H9 (cell line): Measurements from ENCODE around the gene ITGB8. TPM values are rescaled to one million over a fixed set of nuclear protein-coding genes. Genes with fewer than 3 reads are reported as not detected.

Experiments used
- DNase-seq: peaks from one replicate; pipeline ENCODE4 v3.0.0-alpha.2; 2017
- H2AFZ ChIP-seq: one replicate; pipeline ENCODE4 v1.6.1; 2013; ENCODE audit warnings: mild to moderate bottlenecking, low read length, control low read depth, moderate library complexity
- H2AK5ac ChIP-seq: 2 replicates; pipeline ENCODE4 v1.6.1; 2013; ENCODE audit warnings: low read length, control low read depth, mixed read lengths; ENCODE audit not compliant: insufficient read length
- H2BK120ac ChIP-seq: one replicate; pipeline ENCODE4 v1.6.1; 2013; ENCODE audit warnings: low read depth, mild to moderate bottlenecking, low read length, control low read depth, inconsistent platforms; ENCODE audit not compliant: poor library complexity, severe bottlenecking
- H2BK12ac ChIP-seq: 2 replicates; pipeline ENCODE4 v1.6.1; 2013; ENCODE audit warnings: low read length, control low read depth, mixed read lengths, low read depth; ENCODE audit not compliant: insufficient read length
- H2BK15ac ChIP-seq: 2 replicates; pipeline ENCODE4 v1.6.1; 2013; ENCODE audit warnings: low read depth, low read length, control low read depth
- H2BK20ac ChIP-seq: one replicate; pipeline ENCODE4 v1.6.1; 2013; ENCODE audit warnings: low read depth, mild to moderate bottlenecking, low read length, control low read depth, inconsistent platforms; ENCODE audit not compliant: poor library complexity, severe bottlenecking
- H2BK5ac ChIP-seq: 2 replicates; pipeline ENCODE4 v1.6.1; 2013; ENCODE audit warnings: low read length, control low read depth, mixed read lengths; ENCODE audit not compliant: insufficient read length
- H3K14ac ChIP-seq: 2 replicates; pipeline ENCODE4 v1.6.1; 2013; ENCODE audit warnings: low read length, control low read depth; ENCODE audit not compliant: insufficient read depth
- H3K18ac ChIP-seq: 2 replicates; pipeline ENCODE4 v1.6.1; 2013; ENCODE audit warnings: low read depth, mild to moderate bottlenecking, mixed read lengths, low read length, control low read depth; ENCODE audit not compliant: insufficient read length
- H3K23ac ChIP-seq: 2 replicates; pipeline ENCODE4 v1.6.1; 2013; ENCODE audit warnings: low read length, control low read depth, mixed read lengths, low read depth; ENCODE audit not compliant: insufficient read length
- H3K23me2 ChIP-seq: 2 replicates; pipeline ENCODE4 v1.6.1; 2013; ENCODE audit warnings: low read depth, mild to moderate bottlenecking, mixed read lengths, low read length, control low read depth; ENCODE audit not compliant: insufficient read length, poor library complexity, severe bottlenecking
- H3K27ac ChIP-seq: 2 replicates; pipeline ENCODE4 v1.5.1; 2013; ENCODE audit warnings: low read length, control low read depth, mixed read lengths, low read depth; ENCODE audit not compliant: insufficient read length
- H3K27me3 ChIP-seq: 2 replicates; pipeline ENCODE4 v1.6.1; 2013; ENCODE audit warnings: low read length, control low read depth, inconsistent platforms; ENCODE audit not compliant: insufficient read depth
- H3K4ac ChIP-seq: 2 replicates; pipeline ENCODE4 v1.6.1; 2013; ENCODE audit warnings: low read depth, mild to moderate bottlenecking, control low read depth, inconsistent platforms, low read length, moderate library complexity
- H3K4me1 ChIP-seq: 2 replicates; pipeline ENCODE4 v1.6.1; 2013; ENCODE audit warnings: low read length, control low read depth, inconsistent platforms; ENCODE audit not compliant: insufficient read depth
- H3K4me2 ChIP-seq: 2 replicates; pipeline ENCODE4 v1.6.1; 2013; ENCODE audit warnings: low read length, control low read depth, mixed read lengths; ENCODE audit not compliant: insufficient read length, insufficient read depth
- H3K56ac ChIP-seq: 2 replicates; pipeline ENCODE4 v1.6.1; 2013; ENCODE audit warnings: low read depth, mild to moderate bottlenecking, mixed read lengths, low read length, control low read depth; ENCODE audit not compliant: insufficient read length
- H3K79me1 ChIP-seq: 2 replicates; pipeline ENCODE4 v1.6.1; 2013; ENCODE audit warnings: low read depth, mild to moderate bottlenecking, moderate library complexity, low read length, control low read depth, inconsistent platforms; ENCODE audit not compliant: insufficient read depth, poor library complexity, severe bottlenecking
- H3K79me2 ChIP-seq: 2 replicates; pipeline ENCODE4 v1.6.1; 2013; ENCODE audit warnings: low read length, control low read depth, inconsistent platforms; ENCODE audit not compliant: insufficient read depth
- H3K9ac ChIP-seq: 2 replicates; pipeline ENCODE4 v1.6.1; 2013; ENCODE audit warnings: low read length, control low read depth, mixed read lengths; ENCODE audit not compliant: insufficient read length; ENCODE audit errors: extremely low read depth
- H3K9me3 ChIP-seq: one replicate; pipeline ENCODE4 v1.6.1; 2013; ENCODE audit warnings: low read depth, low read length, inconsistent platforms; ENCODE audit not compliant: control insufficient read depth
- H3T11ph ChIP-seq: one replicate; pipeline ENCODE4 v1.6.1; 2013; ENCODE audit warnings: mild to moderate bottlenecking, low read length, control low read depth, inconsistent platforms
- H4K20me1 ChIP-seq: one replicate; pipeline ENCODE4 v1.6.1; 2013; ENCODE audit not compliant: control insufficient read depth, insufficient read length, insufficient read depth
- H4K5ac ChIP-seq: 2 replicates; pipeline ENCODE4 v1.6.1; 2013; ENCODE audit warnings: low read depth, mild to moderate bottlenecking, mixed read lengths, low read length, control low read depth; ENCODE audit not compliant: insufficient read length
- H4K8ac ChIP-seq: replicated peaks from 2 replicates; pipeline ENCODE4 v1.6.1; 2013; ENCODE audit warnings: low read length, control low read depth, mixed read lengths, low read depth; ENCODE audit not compliant: insufficient read length
- H4K91ac ChIP-seq: 2 replicates; pipeline ENCODE4 v1.6.1; 2013; ENCODE audit warnings: low read depth, mild to moderate bottlenecking, moderate library complexity, mixed read lengths, low read length, control low read depth; ENCODE audit not compliant: insufficient read length
- H3K27ac Mint-ChIP-seq, 3 experiments: 2 replicates in 2 of 3; 3 replicates in 1 of 3; pipeline ENCODE4 v1.8.0; 2020 to 2021; ENCODE audit warnings: mixed read lengths in 3 of 3, mild to moderate bottlenecking in 1 of 3, moderate library complexity in 1 of 3
- H3K27me3 Mint-ChIP-seq: 2 replicates; pipeline ENCODE4 v1.8.0; 2021; ENCODE audit warnings: low read depth, mild to moderate bottlenecking, moderate library complexity, mixed read lengths
- H3K36me3 Mint-ChIP-seq, 3 experiments: 2 replicates in 2 of 3; 3 replicates in 1 of 3; pipeline ENCODE4 v1.8.0; 2020 to 2021; ENCODE audit warnings: low read depth in 3 of 3, mixed read lengths in 3 of 3; ENCODE audit not compliant: insufficient read depth in 1 of 3
- H3K4me1 Mint-ChIP-seq, 2 experiments: 2 replicates each; pipeline ENCODE4 v1.8.0; 2020; ENCODE audit warnings: mixed read lengths in 2 of 2
- H3K4me3 Mint-ChIP-seq, 2 experiments: 2 replicates in 1 of 2; 3 replicates in 1 of 2; pipeline ENCODE4 v1.8.0; 2020 to 2021; ENCODE audit warnings: mild to moderate bottlenecking in 2 of 2, mixed read lengths in 2 of 2, moderate library complexity in 1 of 2
- H3K9me3 Mint-ChIP-seq, 2 experiments: 2 replicates in 1 of 2; 3 replicates in 1 of 2; pipeline ENCODE4 v1.8.0; 2020; ENCODE audit warnings: mild to moderate bottlenecking in 2 of 2, mixed read lengths in 2 of 2, moderate library complexity in 1 of 2
- WGBS: extraction: QIAGEN DNeasy Blood & Tissue Kit; methylation state at CpG from one replicate; pipeline ENCODE4 v1.1.7; 2013; ENCODE audit warnings: missing lambda C conversion rate, low lambda C conversion rate, mixed read lengths; ENCODE audit not compliant: insufficient read length; ENCODE audit errors: extremely low coverage; 5-methylcytosine and 5-hydroxymethylcytosine counted together
- total RNA-seq: library from RNA; stranded (reverse); gene quantifications from 2 replicates; pipeline ENCODE4 v1.2.1, GENCODE V29; 2021
- TF ChIP-seq, protein P1 (sequence below): fragments of 200-600 bp; sonication (generic); conservative IDR thresholded peaks from 3 replicates; pipeline ENCODE4 v1.8.0; 2021; ENCODE audit warnings: antibody characterized with exemption, mild to moderate bottlenecking

Gene ITGB8
- total RNA-seq, 1 experiment from 2014 or later = 7.6 TPM

DNA sequence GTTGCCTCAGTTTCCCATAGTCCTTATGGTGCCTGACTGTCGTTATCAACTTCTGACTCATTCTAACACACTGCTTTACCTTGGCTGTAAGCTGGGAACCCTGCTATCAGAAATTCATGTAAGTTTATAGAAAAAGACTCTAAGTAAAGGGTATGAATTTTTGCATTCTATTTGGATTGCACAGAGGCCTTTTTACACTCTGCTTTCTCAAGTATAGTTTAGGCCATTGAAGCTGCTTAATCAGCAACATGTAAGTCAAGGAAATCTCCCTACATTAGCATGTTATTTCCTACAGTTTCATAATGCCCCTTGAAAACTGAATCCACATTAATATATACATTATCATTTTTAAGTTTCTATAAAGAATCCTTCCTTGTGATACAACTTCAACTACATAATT is 17.1 kb upstream of the ITGB8 start:
- WGBS = no CpG with 5 or more reads among the region's 1 CpG
- H3K36me3 Mint-ChIP-seq = no peaks in the 10 kb centered on the region

More for the DNA sequence above, 17.1 kb upstream of the ITGB8 start:
- H2AFZ ChIP-seq = no peak overlapping the region
- no peaks in the 10 kb centered on the region for H3K79me2 ChIP-seq
- no peak overlapping the region for H2BK120ac ChIP-seq
- DNase-seq = no peak
- H3K18ac ChIP-seq = no peak overlapping the region
- no peaks in the 10 kb centered on the region for H3K79me1 ChIP-seq
- no peak overlapping the region for H2BK12ac ChIP-seq
- H3K9ac ChIP-seq = no peak overlapping the region
- H3K27me3 Mint-ChIP-seq = no peaks in the 10 kb centered on the region
- no peaks in the 10 kb centered on the region for H3K23me2 ChIP-seq
- no peak overlapping the region for H4K8ac ChIP-seq
- H3K9me3 ChIP-seq = no peaks in the 10 kb centered on the region
- H3T11ph ChIP-seq = no peak overlapping the region
- H3K27ac ChIP-seq = no peak overlapping the region
- no peak overlapping the region for H2BK15ac ChIP-seq
- H4K20me1 ChIP-seq = no peaks in the 10 kb centered on the region
- no peak overlapping the region for H3K14ac ChIP-seq
- no peak overlapping the region for H4K5ac ChIP-seq
- H3K4ac ChIP-seq = no peak overlapping the region
- no peaks in the 10 kb centered on the region for H3K27me3 ChIP-seq
- H3K56ac ChIP-seq = no peak overlapping the region
- no peak overlapping the region for H2BK20ac ChIP-seq
- H2AK5ac ChIP-seq = no peak overlapping the region
- TF ChIP-seq, protein P1, sequence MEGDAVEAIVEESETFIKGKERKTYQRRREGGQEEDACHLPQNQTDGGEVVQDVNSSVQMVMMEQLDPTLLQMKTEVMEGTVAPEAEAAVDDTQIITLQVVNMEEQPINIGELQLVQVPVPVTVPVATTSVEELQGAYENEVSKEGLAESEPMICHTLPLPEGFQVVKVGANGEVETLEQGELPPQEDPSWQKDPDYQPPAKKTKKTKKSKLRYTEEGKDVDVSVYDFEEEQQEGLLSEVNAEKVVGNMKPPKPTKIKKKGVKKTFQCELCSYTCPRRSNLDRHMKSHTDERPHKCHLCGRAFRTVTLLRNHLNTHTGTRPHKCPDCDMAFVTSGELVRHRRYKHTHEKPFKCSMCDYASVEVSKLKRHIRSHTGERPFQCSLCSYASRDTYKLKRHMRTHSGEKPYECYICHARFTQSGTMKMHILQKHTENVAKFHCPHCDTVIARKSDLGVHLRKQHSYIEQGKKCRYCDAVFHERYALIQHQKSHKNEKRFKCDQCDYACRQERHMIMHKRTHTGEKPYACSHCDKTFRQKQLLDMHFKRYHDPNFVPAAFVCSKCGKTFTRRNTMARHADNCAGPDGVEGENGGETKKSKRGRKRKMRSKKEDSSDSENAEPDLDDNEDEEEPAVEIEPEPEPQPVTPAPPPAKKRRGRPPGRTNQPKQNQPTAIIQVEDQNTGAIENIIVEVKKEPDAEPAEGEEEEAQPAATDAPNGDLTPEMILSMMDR = no peak
- H3K4me2 ChIP-seq = no peak overlapping the region
- H2BK5ac ChIP-seq = no peak overlapping the region
- H3K4me1 Mint-ChIP-seq = peaks cover 5% of the 10 kb centered on the region in 2 experiments
- no peak overlapping the region for H3K23ac ChIP-seq
- no peak overlapping the region for H4K91ac ChIP-seq
- no peaks in the 10 kb centered on the region for H3K9me3 Mint-ChIP-seq
- no peak overlapping the region for H3K27ac Mint-ChIP-seq
- H3K4me1 ChIP-seq = 0 out of 2 replicates have a peak, but pooled peaks cover 3% of the 10 kb centered on the region
- no peak overlapping the region for H3K4me3 Mint-ChIP-seq
